Tibial nerve (tissue), 4 donors: ENCODE results near the gene RNF114. TPM values are rescaled to one million over a fixed set of nuclear protein-coding genes. Genes with fewer than 3 reads are reported as not detected.

ENCODE experiments used
- DNase-seq, 2 donors: peaks; one replicate each; pipeline ENCODE4 v3.0.0-alpha.2; 2019; ENCODE audit warnings: low spot score in 2 of 2
- H3K27ac ChIP-seq, 4 donors: fragments of 200-600 bp; sonication (generic) in 3 of 4; one replicate each; pipeline ENCODE4 v1.5.1; 2017 to 2019; ENCODE audit warnings: mild to moderate bottlenecking in 1 of 4
- H3K27me3 ChIP-seq, 2 donors: fragments of 200-600 bp; sonication (generic) in 1 of 2; one replicate each; pipeline versions ENCODE4 v1.5.1 to v1.6.0; 2017 to 2019
- H3K36me3 ChIP-seq, 3 donors: fragments of 200-600 bp; sonication (generic); one replicate each; pipeline ENCODE4 v1.5.1; 2018 to 2019
- H3K4me1 ChIP-seq, 4 donors: fragments of 200-600 bp; sonication (generic) in 3 of 4; one replicate each; pipeline ENCODE4 v1.5.1; 2017 to 2019
- H3K4me3 ChIP-seq, 4 donors: fragments of 200-600 bp; sonication (generic) in 3 of 4; one replicate each; pipeline ENCODE4 v1.5.1; 2017 to 2019; ENCODE audit warnings: mild to moderate bottlenecking in 1 of 4, moderate library complexity in 1 of 4
- H3K9me3 ChIP-seq, 4 donors: fragments of 200-600 bp; sonication (generic) in 3 of 4; one replicate each; pipeline ENCODE4 v1.5.1; 2017 to 2019
- EP300 ChIP-seq, 2 donors: sonication (generic); formaldehyde crosslinking; IDR thresholded peaks; one replicate each; pipeline ENCODE4 v1.6.1; 2017; ENCODE audit warnings: antibody characterized with exemption in 2 of 2, mild to moderate bottlenecking in 1 of 2
- POLR2A ChIP-seq, 2 donors: fragments of 450-650 bp; IDR thresholded peaks; one replicate each; pipeline ENCODE4 v1.6.1; 2017; ENCODE audit warnings: antibody characterized with exemption in 2 of 2, mild to moderate bottlenecking in 2 of 2, moderate library complexity in 2 of 2
- WGBS, 2 donors: methylation state at CpG; one replicate each; pipeline ENCODE4 v1.1.5; 2018; 5-methylcytosine and 5-hydroxymethylcytosine counted together
- total RNA-seq, 4 donors: library from RNA; depleted of rRNA; stranded (reverse); fragments of >200 nt; gene quantifications; one replicate each; pipeline ENCODE4 v1.1.0, GENCODE V29; 2016
- TF ChIP-seq, protein P1 (sequence below), 5 experiments: fragments of 200-600 bp in 3 of 5; fragments of 450-650 bp in 2 of 5; sonication (generic) in 3 of 5; IDR thresholded peaks; one replicate each; pipeline ENCODE4 v1.5.1; 2016 to 2019; ENCODE audit warnings: antibody characterized with exemption in 5 of 5, mild to moderate bottlenecking in 3 of 5, moderate library complexity in 2 of 5

RNF114 gene
- total RNA-seq, 4 donors from 2014 or later, result 211 to 311 (median 272) TPM

- peaks cover 0 to 79% (median 51%) of the 10 kb centered on the region in 4 donors for H3K4me1 ChIP-seq
- WGBS, 2 donors, result 73 to 75% methylated on average over 15 to 17 of the region's 18 CpGs
These were observed 51.9 kb downstream of the RNF114 start for GRCh38 chr20:49987868-49988690.

GRCh38 chr20:49989234-49990065, 53.3 kb downstream of the RNF114 start:
- no peaks in the 10 kb centered on the region for H3K9me3 ChIP-seq

More at GRCh38 chr20:49987868-49988690, 51.9 kb downstream of the RNF114 start:
- no peak for DNase-seq
- Histone ChIP-seq H3K27me3 (no peaks in the 10 kb centered on the region), H3K9me3 (no peaks in the 10 kb centered on the region), H3K27ac (peak overlapping the region; percentile 19 to 95 (median 82)), H3K4me3 (no peak overlapping the region), H3K36me3 (peaks cover 0 to 10% (median 0%) of the 10 kb centered on the region in 3 donors)
- no peak for TF ChIP-seq EP300 (IDR thresholded peaks at IDR 0.05)
- no peak for TF ChIP-seq POLR2A (IDR thresholded peaks at IDR 0.05)
- TF ChIP-seq, protein P1, sequence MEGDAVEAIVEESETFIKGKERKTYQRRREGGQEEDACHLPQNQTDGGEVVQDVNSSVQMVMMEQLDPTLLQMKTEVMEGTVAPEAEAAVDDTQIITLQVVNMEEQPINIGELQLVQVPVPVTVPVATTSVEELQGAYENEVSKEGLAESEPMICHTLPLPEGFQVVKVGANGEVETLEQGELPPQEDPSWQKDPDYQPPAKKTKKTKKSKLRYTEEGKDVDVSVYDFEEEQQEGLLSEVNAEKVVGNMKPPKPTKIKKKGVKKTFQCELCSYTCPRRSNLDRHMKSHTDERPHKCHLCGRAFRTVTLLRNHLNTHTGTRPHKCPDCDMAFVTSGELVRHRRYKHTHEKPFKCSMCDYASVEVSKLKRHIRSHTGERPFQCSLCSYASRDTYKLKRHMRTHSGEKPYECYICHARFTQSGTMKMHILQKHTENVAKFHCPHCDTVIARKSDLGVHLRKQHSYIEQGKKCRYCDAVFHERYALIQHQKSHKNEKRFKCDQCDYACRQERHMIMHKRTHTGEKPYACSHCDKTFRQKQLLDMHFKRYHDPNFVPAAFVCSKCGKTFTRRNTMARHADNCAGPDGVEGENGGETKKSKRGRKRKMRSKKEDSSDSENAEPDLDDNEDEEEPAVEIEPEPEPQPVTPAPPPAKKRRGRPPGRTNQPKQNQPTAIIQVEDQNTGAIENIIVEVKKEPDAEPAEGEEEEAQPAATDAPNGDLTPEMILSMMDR (IDR thresholded peaks at IDR 0.05), result no peak

DNA sequence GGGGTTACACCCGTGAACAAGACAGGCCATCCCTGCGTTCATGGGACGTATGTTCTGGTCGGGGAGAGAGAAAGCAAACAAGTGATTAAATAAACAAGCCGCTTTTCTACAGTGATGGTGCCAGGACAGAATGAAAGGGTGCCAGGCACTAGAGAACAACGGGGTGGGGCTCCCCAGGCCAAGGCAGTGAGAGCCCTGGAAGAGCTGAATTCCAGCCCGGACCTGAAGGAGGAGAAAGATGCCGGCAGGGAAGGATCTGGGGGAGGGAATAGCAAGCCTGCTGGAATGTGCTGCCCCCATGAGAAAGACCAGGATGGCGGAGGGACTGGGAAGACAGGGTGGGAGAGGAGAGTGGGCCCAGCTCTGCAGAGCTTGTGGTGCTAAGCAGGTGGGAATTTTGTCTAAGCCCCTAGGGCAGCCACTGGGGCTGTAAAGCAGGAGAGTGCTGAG, 54.1 kb downstream of the RNF114 start:
- no peak for DNase-seq
- WGBS, 2 donors, result 14 to 22% methylated on average over 9 of the region's 9 CpGs
- no peak for TF ChIP-seq POLR2A (IDR thresholded peaks at IDR 0.05)
- TF ChIP-seq, protein P1 (IDR thresholded peaks at IDR 0.05), result no peak
- no peak for TF ChIP-seq EP300 (IDR thresholded peaks at IDR 0.05)
- Histone ChIP-seq H3K4me1 (peaks cover 0 to 66% (median 48%) of the 10 kb centered on the region in 4 donors), H3K9me3 (no peaks in the 10 kb centered on the region), H3K27ac (peak overlapping the region; percentile 37 to 95 (median 82)), H3K4me3 (no peak overlapping the region), H3K27me3 (no peaks in the 10 kb centered on the region), H3K36me3 (peaks cover 0 to 10% (median 0%) of the 10 kb centered on the region in 3 donors)

More at GRCh38 chr20:49989234-49990065, 53.3 kb downstream of the RNF114 start:
- no peaks in the 10 kb centered on the region for H3K27me3 ChIP-seq
- H3K36me3 ChIP-seq, result peaks cover 0 to 10% (median 0%) of the 10 kb centered on the region in 3 donors
- peak; percentile 72 to 80 for DNase-seq
- TF ChIP-seq EP300 (IDR thresholded peaks at IDR 0.05) (peak in 1 of 2 donors; percentile 49), POLR2A (IDR thresholded peaks at IDR 0.05) (no peak)
- TF ChIP-seq, protein P1 (IDR thresholded peaks at IDR 0.05), result no peak
- 11 to 13% methylated on average over 20 to 22 of the region's 22 CpGs for WGBS, 2 donors
- no peak overlapping the region for H3K4me3 ChIP-seq
- H3K27ac ChIP-seq, result peak overlapping the region; percentile 37 to 95 (median 82)
- H3K4me1 ChIP-seq, result peaks cover 0 to 74% (median 51%) of the 10 kb centered on the region in 4 donors

- 52 to 62% methylated on average over 6 of the region's 6 CpGs for WGBS, 2 donors
- peak in 1 of 2 donors; percentile 53 for DNase-seq
- TF ChIP-seq POLR2A (IDR thresholded peaks at IDR 0.05), result no peak
- TF ChIP-seq, protein P1 (IDR thresholded peaks at IDR 0.05), result no peak
- peak in 1 of 2 donors; percentile 77 for TF ChIP-seq EP300 (IDR thresholded peaks at IDR 0.05)
- no peaks in the 10 kb centered on the region for H3K9me3 ChIP-seq
- H3K27ac ChIP-seq, result peak overlapping the region in 2 of 4 donors; percentile 7 to 64
- peaks cover 0 to 36% (median 26%) of the 10 kb centered on the region in 4 donors for H3K4me1 ChIP-seq
- peaks cover 0 to under 1% (median 0%) of the 10 kb centered on the region in 3 donors for H3K36me3 ChIP-seq
- no peak overlapping the region for H3K4me3 ChIP-seq
- no peaks in the 10 kb centered on the region for H3K27me3 ChIP-seq
These were observed 57.1 kb downstream of the RNF114 start for GRCh38 chr20:49993301-49993751.
